ENCODE results near the gene C17orf58. TPM values are rescaled to one million over a fixed set of nuclear protein-coding genes. Genes with fewer than 3 reads are reported as not detected.

C17orf58 gene
- total and polyA plus RNA-seq, 2 experiments from 2014 or later: 30.9 to 35.8 TPM

DNA sequence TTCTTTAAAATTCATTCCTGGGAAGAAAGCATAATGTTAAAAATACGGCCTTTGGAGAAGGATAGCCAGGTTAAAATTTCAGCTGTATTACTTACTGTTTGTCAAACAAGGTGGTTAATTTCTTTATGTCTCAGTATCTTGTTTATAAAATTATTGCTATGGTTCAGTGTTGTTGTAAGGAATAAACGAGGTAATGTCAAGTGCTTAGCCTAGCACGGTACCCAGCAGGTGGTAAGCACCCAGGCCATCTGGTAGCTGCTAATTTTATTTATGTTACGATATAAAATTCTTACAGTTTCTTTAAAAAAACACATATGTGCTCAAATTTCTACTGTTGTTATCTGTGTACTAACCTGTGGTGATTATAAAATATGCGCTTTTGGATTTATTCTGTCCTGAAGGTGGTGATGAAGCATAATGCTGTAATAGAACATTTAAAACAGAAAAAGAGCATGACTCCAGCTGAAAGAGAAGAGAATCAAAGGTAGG is 48.9 kb downstream of the C17orf58 start (continued):
- TF ChIP-seq CREB1 (CRISPR knock-in tag; IDR thresholded peaks at IDR 0.05; ENCODE audit: low read depth) (no peak), ZNF114 (CRISPR knock-in tag; IDR thresholded peaks at IDR 0.05) (no peak), EZH2 (IDR thresholded peaks at IDR 0.05; ENCODE audit: low read depth, unreplicated experiment) (no peak), STAT1 (IDR thresholded peaks at IDR 0.05; ENCODE audit: unreplicated experiment) (no peak), JUNB (IDR thresholded peaks at IDR 0.05; ENCODE audit: unreplicated experiment) (no peak), NANOG (IDR thresholded peaks at IDR 0.05; ENCODE audit: borderline replicate concordance) (no peak)
- TF ChIP-seq, protein P1, sequence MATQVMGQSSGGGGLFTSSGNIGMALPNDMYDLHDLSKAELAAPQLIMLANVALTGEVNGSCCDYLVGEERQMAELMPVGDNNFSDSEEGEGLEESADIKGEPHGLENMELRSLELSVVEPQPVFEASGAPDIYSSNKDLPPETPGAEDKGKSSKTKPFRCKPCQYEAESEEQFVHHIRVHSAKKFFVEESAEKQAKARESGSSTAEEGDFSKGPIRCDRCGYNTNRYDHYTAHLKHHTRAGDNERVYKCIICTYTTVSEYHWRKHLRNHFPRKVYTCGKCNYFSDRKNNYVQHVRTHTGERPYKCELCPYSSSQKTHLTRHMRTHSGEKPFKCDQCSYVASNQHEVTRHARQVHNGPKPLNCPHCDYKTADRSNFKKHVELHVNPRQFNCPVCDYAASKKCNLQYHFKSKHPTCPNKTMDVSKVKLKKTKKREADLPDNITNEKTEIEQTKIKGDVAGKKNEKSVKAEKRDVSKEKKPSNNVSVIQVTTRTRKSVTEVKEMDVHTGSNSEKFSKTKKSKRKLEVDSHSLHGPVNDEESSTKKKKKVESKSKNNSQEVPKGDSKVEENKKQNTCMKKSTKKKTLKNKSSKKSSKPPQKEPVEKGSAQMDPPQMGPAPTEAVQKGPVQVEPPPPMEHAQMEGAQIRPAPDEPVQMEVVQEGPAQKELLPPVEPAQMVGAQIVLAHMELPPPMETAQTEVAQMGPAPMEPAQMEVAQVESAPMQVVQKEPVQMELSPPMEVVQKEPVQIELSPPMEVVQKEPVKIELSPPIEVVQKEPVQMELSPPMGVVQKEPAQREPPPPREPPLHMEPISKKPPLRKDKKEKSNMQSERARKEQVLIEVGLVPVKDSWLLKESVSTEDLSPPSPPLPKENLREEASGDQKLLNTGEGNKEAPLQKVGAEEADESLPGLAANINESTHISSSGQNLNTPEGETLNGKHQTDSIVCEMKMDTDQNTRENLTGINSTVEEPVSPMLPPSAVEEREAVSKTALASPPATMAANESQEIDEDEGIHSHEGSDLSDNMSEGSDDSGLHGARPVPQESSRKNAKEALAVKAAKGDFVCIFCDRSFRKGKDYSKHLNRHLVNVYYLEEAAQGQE (IDR thresholded peaks at IDR 0.05; ENCODE audit: unreplicated experiment): no peak

DNA sequence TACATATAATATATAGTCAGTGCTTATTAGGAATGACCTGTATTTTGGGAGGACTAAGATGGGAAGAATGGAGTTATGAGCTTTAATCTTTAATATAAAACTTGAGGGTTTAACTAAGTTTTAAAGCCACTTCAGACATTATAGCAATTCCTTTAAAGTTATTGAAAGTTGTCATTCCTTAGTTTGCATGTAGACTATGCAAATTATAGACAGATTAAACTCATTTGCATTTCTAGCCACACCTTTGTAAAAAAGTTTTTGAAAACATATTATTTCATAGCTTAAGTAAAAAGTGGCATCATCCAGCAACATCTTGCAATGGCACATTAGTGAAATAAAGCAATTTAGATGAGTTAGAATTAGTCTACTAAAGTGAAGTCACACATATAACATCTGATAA is 49.8 kb downstream of the C17orf58 start:
- no peak overlapping the region for H3K27ac Mint-ChIP-seq
- peaks cover 8% of the 10 kb centered on the region for H3K27me3 Mint-ChIP-seq (ENCODE audit: insufficient read depth, low read depth, poor library complexity)
- H3K36me3 ChIP-seq (ENCODE audit: insufficient read depth): peaks cover 90% of the 10 kb centered on the region
- no peaks in the 10 kb centered on the region for H3K4me1 ChIP-seq (ENCODE audit: insufficient read depth)
- H3K36me3 Mint-ChIP-seq (ENCODE audit: low read depth): peaks cover 87% of the 10 kb centered on the region
- H3K4me3 ChIP-seq: no peak overlapping the region
- no peaks in the 10 kb centered on the region for H3K9me3 Mint-ChIP-seq
- TF ChIP-seq NANOG (IDR thresholded peaks at IDR 0.05; ENCODE audit: borderline replicate concordance) (no peak), EZH2phosphoT487 (IDR thresholded peaks at IDR 0.05; ENCODE audit: unreplicated experiment) (no peak), CREB1 (CRISPR knock-in tag; IDR thresholded peaks at IDR 0.05; ENCODE audit: low read depth) (no peak), STAT1 (IDR thresholded peaks at IDR 0.05; ENCODE audit: unreplicated experiment) (no peak), EZH2 (IDR thresholded peaks at IDR 0.05; ENCODE audit: low read depth, unreplicated experiment) (no peak)
- TF ChIP-seq, protein P2, sequence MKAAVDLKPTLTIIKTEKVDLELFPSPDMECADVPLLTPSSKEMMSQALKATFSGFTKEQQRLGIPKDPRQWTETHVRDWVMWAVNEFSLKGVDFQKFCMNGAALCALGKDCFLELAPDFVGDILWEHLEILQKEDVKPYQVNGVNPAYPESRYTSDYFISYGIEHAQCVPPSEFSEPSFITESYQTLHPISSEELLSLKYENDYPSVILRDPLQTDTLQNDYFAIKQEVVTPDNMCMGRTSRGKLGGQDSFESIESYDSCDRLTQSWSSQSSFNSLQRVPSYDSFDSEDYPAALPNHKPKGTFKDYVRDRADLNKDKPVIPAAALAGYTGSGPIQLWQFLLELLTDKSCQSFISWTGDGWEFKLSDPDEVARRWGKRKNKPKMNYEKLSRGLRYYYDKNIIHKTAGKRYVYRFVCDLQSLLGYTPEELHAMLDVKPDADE (IDR thresholded peaks at IDR 0.05): no peak
- TF ChIP-seq, protein P3, sequence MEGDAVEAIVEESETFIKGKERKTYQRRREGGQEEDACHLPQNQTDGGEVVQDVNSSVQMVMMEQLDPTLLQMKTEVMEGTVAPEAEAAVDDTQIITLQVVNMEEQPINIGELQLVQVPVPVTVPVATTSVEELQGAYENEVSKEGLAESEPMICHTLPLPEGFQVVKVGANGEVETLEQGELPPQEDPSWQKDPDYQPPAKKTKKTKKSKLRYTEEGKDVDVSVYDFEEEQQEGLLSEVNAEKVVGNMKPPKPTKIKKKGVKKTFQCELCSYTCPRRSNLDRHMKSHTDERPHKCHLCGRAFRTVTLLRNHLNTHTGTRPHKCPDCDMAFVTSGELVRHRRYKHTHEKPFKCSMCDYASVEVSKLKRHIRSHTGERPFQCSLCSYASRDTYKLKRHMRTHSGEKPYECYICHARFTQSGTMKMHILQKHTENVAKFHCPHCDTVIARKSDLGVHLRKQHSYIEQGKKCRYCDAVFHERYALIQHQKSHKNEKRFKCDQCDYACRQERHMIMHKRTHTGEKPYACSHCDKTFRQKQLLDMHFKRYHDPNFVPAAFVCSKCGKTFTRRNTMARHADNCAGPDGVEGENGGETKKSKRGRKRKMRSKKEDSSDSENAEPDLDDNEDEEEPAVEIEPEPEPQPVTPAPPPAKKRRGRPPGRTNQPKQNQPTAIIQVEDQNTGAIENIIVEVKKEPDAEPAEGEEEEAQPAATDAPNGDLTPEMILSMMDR (conservative IDR thresholded peaks at IDR 0.05; ENCODE audit: low read depth in 2 of 2): no peak
- DNase-seq (ENCODE audit: low spot score) (no peak), ATAC-seq (no peak)
- H3K79me2 ChIP-seq (replicated peaks; ENCODE audit: insufficient read depth): peaks cover 9% of the 10 kb centered on the region; the same call in 1 of the 2 replicates
- H3K27ac ChIP-seq (ENCODE audit: low read depth): no peak overlapping the region
- no peak overlapping the region for H3K4me3 Mint-ChIP-seq
- peaks cover 21% of the 10 kb centered on the region; the same call in 1 of the 2 replicates for H4K20me1 ChIP-seq (replicated peaks; ENCODE audit: insufficient read depth)
- H3K27me3 ChIP-seq (ENCODE audit: insufficient read depth): no peaks in the 10 kb centered on the region
- H3K4me1 Mint-ChIP-seq: no peaks in the 10 kb centered on the region
- H3F3A ChIP-seq (replicated peaks; ENCODE audit: low read depth): peaks cover 21% of the 10 kb centered on the region
- no peak overlapping the region for H3K4me2 ChIP-seq
- H2AFZ ChIP-seq: no peak overlapping the region
- H3K9me2 ChIP-seq (ENCODE audit: insufficient read depth): no peaks in the 10 kb centered on the region
